HG03439 (cell line): ENCODE measurements around the gene EEF1E1.
"Not testable (repeated sequence)": the region's sequence is repeated elsewhere in the genome, so short reads cannot be mapped to it uniquely, and the experiment has no call there.

Experiments used
- ATAC-seq: cut with Tn5 transposase; IDR thresholded peaks from one replicate; pipeline ENCODE4 v1.9.1; 2021; ENCODE audit warnings: mild to moderate bottlenecking, moderate library complexity; ENCODE audit not compliant: unreplicated experiment

EEF1E1 gene

GRCh38 chr6:8064638-8065518 is 37.5 kb downstream of the EEF1E1 start:
- ATAC-seq, result no peak

- ATAC-seq, result peak; percentile 82
These were observed 38.3 kb downstream of the EEF1E1 start, which contains the start of gene BLOC1S5 for GRCh38 chr6:8063761-8064637. Gene BLOC1S5 (minus strand): TSS chr6:8064389. CDS start chr6:8064376, 13 bp downstream.

GRCh38 chr6:8061736-8062135 is 40.6 kb downstream of the EEF1E1 start:
- no peak for ATAC-seq

DNA sequence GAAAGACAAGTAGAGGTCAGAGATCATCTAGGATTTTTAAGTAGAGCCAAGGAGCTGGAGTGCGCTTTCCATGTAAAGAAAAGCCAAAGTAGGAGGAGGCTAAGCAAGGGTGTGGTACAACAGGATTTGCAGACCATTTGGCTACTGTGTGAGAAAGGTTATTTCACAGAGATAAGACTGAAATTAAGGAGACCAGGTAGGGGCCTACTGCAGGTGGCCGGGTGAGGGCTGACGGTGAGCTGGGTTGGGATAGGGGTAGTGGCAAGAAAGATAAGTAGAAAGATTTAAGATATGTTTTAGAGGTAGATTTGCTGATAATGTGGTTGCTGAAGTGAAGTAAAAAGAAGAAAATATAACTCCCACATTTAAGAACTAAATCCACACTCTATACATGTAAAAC is 42.0 kb downstream of the EEF1E1 start:
- no peak for ATAC-seq

DNA sequence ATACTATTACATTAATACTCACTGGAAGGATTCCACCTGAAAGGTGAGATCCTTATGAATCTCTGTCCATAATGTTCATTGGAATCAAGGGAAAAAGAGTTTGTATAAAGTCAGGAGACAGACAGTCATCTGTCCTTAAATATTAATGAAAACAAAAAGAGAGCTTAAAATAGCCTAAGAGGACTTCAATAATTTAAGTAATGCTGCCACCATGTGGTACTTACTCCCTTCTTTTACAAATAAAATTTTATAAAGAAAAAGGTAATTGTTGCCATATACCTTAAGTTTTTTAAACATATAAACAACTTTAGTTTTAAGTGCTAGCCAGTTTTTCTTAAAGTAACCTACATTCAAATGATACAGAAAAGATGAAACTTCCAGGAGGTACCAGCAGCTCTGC is 43.2 kb downstream of the EEF1E1 start:
- ATAC-seq, result no peak

DNA sequence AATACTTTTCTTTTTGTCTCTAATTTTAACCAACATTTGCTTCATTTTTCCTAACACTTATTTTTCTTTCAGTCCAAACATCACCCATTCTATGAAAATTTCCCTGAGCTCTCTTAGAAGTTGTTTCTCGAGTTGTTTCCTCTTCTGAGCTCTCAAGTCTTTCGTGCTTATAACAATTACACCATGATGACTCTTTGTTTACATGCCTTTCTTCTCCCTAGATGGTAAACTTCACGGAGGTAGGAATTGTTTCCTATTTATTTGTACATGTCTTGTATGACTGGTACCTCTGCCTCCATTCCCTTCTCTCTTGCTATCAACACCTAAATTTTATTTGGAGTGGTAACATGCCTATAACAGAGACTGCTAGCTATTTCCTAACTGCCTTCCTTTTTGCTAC is 44.6 kb downstream of the EEF1E1 start:
- no peak for ATAC-seq

GRCh38 chr6:8057263-8057662 is 45.1 kb downstream of the EEF1E1 start:
- ATAC-seq, result no peak

DNA sequence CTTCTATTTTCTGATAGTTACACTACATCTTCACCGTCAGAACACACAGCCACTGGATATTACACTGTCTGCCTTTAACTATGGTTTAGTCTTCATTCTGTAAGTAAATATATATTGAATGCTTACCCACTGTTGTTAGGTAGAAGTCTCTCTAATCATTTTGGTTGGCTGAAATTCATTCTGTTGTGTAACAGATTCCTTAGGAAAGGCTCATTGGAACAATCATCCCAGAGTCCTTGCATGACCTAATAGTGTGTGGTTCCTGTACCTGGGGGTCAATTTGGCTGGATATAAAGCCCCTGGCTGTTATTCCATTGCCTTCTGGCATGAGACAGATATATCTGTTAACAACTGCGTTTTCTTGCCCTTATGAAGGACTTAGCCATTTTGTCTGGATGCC is 48.1 kb downstream of the EEF1E1 start:
- ATAC-seq, result no peak

DNA sequence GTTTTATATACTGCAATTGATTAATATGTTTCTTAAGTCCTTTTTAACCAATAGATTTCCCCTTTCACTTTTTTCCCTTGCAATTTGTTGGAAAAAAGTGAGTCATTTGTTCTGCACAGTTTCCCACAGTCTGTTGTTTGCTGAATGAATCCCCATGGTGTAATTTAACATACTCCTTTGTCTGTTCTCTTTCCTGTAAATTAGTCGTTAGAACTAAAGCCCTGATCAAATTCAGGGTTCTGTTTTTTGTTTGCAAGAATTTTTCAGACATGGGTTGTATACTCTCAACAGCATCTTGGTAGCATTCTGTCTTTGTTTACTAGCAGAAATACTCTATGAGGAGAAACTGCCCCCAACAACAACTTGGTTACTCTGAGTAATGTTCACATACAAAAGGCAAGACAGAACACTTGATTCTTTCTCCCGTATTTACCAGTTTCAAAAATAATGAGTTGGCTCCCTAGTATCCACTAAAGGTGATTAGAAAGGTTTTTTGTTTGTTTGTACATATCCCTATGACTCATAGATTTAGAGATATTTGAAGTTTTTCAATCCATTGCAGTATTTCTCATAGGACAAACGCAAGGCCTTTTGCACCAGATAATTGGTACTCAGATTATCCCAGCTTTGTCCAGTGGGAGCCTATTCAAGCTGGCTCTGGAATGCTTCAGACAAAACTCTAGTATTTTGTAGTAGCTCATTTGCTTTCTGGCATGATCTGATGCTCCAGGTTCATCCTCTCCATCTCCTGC is 54.6 kb downstream of the EEF1E1 start:
- no peak for ATAC-seq

GRCh38 chr6:8045769-8046168 is 56.6 kb downstream of the EEF1E1 start:
- not testable (repeated sequence) for ATAC-seq

- ATAC-seq, result no peak
These were observed 59.1 kb downstream of the EEF1E1 start for GRCh38 chr6:8043221-8043620.

DNA sequence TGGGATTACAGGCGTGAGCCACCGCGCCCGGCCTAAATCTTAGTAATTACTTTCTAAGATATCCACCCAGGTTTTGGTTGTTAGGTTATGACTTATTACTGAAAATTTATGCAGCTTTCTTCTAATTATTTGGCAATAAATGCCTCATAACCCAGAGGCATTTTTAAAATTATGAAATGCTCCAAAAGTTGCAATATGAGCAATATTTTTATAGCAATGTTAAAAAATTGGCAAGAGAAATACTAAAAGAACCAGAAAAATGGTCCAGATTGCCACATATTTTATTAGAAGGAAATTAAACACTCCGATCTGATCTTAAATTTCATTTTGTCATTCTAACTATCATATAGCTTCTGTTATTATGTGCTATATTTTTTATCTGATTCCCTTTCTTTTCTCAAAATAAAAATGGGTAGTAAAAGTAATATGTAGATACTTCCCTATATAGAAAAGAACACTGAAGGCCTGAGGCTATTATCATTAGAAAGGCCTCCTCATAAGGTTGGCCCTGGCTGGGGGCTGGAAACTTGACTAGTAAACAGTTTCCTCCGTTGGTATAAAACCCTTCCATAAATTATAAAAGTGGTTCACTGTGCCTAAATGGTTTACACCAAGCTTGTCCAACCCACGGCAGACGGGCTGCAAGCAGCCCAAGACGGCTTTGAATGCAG is 60.3 kb downstream of the EEF1E1 start:
- no peak for ATAC-seq

DNA sequence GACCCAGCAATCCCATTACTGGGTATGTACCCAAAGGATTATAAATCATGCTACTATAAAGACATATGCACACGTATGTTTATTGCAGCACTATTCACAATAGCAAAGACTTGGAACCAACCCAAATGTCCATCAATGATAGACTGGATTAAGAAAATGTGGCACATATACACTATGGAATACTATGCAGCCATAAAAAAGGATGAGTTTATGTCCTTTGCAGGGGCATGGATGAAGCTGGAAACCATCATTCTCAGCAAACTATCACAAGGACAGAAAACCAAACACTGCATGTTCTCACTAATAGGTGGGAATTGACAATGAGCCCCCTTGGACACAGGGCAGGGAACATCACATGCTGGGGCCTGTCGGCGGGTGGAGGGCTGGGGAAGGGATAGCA is 68.2 kb downstream of the EEF1E1 start:
- ATAC-seq, result not testable (repeated sequence)

DNA sequence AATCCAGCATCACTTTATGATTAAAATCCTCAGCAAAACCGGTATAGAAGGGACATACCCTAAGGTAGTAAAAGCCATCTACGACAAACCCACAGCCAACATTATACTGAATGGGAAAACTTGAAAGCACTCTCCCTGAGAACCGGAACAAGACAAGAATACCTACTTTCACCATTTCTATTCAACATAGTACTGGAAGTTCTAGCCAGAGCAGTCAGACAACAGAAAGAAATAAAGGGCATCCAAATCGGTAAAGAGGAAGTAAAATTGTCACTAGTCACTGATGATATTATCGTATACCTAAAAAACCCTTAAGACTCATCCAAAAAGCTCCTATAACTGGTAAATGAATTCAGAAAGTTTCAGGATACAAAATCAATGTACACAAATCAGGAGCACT is 71.4 kb downstream of the EEF1E1 start:
- ATAC-seq, result no peak
